ENCODE results near the gene RPS29. TPM values are rescaled to one million over a fixed set of nuclear protein-coding genes. Genes with fewer than 3 reads are reported as not detected.

RPS29 gene
- total and polyA plus RNA-seq, 2 of the 13 experiments (the other 11 are each of a cell fraction or from before 2014, with no cell fraction given) = 4,303 to 8,215 TPM

DNA sequence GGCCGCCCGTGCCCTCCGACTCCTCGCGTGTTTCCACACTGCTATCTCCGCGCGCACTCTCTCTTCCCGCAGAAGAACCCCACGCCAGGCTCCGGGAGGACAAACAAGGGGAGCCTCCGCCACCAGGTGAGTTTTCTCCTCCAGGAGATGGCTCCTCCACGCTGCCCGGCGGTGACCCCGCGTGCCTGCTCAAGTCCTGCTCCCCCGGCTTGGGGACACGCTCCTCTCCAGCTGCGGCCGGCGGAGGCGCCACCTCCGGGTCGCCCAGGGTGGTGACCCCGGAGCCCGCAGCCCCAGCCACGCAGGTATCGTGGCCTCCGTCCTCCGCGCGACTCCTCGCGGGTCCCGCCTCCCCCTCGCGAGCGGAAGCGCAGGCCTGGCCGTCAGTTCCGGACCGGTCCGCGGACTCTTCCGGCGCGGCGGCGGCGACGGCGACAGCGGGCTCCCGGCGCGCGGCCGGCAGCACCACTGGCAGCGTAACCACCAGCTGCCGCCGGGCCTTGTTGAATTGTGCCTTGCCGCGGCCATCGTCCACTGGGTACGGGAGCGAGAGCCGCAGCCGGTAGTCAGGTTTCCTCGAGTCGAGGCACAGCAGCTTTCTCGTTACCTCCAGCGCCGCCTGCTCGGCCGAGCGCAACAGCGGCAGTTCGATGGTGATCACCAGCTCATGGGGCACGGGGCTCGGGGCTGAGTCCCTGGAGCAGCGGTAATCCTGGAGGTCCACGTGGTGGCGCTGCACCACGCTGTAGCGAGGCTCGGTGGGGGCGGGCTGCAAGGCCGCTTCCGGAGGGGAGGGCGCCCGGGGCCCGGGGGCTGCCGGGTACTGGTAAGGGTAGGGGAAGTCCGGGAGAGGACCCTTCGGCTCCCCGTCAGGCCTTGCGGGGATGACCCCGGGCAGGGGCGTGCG is 47.7 kb upstream of the RPS29 start (continued):
- TF ChIP-seq KDM6A (CRISPR knock-in tag; IDR thresholded peaks at IDR 0.05; ENCODE audit: low read depth) = 0 out of 2 replicates have a peak, but pooled peaks have one; percentile 17
- peak; percentile 8 for TF ChIP-seq ZNF605 (CRISPR knock-in tag; IDR thresholded peaks at IDR 0.05)
- TF ChIP-seq KDM1A (CRISPR knock-in tag; IDR thresholded peaks at IDR 0.05) = no peak
- 0 out of 2 replicates have a peak, but pooled peaks have one; percentile 22 for TF ChIP-seq WIZ (CRISPR knock-in tag; IDR thresholded peaks at IDR 0.05)
- TF ChIP-seq, protein P1, sequence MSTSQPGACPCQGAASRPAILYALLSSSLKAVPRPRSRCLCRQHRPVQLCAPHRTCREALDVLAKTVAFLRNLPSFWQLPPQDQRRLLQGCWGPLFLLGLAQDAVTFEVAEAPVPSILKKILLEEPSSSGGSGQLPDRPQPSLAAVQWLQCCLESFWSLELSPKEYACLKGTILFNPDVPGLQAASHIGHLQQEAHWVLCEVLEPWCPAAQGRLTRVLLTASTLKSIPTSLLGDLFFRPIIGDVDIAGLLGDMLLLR (CRISPR knock-in tag; IDR thresholded peaks at IDR 0.05) = peak; percentile 87
- no peak for TF ChIP-seq RELA (CRISPR knock-in tag; IDR thresholded peaks at IDR 0.05)
- TF ChIP-seq ZFP1 (CRISPR knock-in tag; IDR thresholded peaks at IDR 0.05) = 0 out of 2 replicates have a peak, but pooled peaks have one; percentile 53
- TF ChIP-seq, protein P2, sequence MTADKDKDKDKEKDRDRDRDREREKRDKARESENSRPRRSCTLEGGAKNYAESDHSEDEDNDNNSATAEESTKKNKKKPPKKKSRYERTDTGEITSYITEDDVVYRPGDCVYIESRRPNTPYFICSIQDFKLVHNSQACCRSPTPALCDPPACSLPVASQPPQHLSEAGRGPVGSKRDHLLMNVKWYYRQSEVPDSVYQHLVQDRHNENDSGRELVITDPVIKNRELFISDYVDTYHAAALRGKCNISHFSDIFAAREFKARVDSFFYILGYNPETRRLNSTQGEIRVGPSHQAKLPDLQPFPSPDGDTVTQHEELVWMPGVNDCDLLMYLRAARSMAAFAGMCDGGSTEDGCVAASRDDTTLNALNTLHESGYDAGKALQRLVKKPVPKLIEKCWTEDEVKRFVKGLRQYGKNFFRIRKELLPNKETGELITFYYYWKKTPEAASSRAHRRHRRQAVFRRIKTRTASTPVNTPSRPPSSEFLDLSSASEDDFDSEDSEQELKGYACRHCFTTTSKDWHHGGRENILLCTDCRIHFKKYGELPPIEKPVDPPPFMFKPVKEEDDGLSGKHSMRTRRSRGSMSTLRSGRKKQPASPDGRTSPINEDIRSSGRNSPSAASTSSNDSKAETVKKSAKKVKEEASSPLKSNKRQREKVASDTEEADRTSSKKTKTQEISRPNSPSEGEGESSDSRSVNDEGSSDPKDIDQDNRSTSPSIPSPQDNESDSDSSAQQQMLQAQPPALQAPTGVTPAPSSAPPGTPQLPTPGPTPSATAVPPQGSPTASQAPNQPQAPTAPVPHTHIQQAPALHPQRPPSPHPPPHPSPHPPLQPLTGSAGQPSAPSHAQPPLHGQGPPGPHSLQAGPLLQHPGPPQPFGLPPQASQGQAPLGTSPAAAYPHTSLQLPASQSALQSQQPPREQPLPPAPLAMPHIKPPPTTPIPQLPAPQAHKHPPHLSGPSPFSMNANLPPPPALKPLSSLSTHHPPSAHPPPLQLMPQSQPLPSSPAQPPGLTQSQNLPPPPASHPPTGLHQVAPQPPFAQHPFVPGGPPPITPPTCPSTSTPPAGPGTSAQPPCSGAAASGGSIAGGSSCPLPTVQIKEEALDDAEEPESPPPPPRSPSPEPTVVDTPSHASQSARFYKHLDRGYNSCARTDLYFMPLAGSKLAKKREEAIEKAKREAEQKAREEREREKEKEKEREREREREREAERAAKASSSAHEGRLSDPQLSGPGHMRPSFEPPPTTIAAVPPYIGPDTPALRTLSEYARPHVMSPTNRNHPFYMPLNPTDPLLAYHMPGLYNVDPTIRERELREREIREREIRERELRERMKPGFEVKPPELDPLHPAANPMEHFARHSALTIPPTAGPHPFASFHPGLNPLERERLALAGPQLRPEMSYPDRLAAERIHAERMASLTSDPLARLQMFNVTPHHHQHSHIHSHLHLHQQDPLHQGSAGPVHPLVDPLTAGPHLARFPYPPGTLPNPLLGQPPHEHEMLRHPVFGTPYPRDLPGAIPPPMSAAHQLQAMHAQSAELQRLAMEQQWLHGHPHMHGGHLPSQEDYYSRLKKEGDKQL (CRISPR knock-in tag; IDR thresholded peaks at IDR 0.05; ENCODE audit: low read depth) = no peak
- TF ChIP-seq SALL1 (CRISPR knock-in tag; IDR thresholded peaks at IDR 0.05) = peak; percentile 77
- TF ChIP-seq KDM5A (IDR thresholded peaks at IDR 0.05; ENCODE audit: borderline replicate concordance, low read length) = peak; percentile 54; the same call in 1 of the 2 replicates
- TF ChIP-seq ZNF12 (CRISPR knock-in tag; IDR thresholded peaks at IDR 0.05) = peak; percentile 37; the same call in 1 of the 2 replicates
- TF ChIP-seq ZNF207 (IDR thresholded peaks at IDR 0.05; ENCODE audit: borderline replicate concordance) = no peak
- peak; percentile 86 for TF ChIP-seq ZNF441 (CRISPR knock-in tag; IDR thresholded peaks at IDR 0.05; ENCODE audit: borderline replicate concordance)
- TF ChIP-seq, protein P3, sequence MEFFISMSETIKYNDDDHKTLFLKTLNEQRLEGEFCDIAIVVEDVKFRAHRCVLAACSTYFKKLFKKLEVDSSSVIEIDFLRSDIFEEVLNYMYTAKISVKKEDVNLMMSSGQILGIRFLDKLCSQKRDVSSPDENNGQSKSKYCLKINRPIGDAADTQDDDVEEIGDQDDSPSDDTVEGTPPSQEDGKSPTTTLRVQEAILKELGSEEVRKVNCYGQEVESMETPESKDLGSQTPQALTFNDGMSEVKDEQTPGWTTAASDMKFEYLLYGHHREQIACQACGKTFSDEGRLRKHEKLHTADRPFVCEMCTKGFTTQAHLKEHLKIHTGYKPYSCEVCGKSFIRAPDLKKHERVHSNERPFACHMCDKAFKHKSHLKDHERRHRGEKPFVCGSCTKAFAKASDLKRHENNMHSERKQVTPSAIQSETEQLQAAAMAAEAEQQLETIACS (CRISPR knock-in tag; IDR thresholded peaks at IDR 0.05) = peak; percentile 69; the same call in 1 of the 2 replicates
- no peak for TF ChIP-seq ADNP (CRISPR knock-in tag; IDR thresholded peaks at IDR 0.05)
- TF ChIP-seq, protein P4, sequence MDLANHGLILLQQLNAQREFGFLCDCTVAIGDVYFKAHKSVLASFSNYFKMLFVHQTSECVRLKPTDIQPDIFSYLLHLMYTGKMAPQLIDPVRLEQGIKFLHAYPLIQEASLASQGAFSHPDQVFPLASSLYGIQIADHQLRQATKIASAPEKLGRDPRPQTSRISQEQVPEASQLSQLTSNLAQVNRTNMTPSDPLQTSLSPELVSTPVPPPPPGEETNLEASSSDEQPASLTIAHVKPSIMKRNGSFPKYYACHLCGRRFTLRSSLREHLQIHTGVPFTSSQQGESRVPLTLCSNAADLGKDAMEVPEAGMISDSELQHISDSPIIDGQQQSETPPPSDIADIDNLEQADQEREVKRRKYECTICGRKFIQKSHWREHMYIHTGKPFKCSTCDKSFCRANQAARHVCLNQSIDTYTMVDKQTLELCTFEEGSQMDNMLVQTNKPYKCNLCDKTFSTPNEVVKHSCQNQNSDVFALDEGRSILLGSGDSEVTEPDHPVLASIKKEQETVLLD (CRISPR knock-in tag; IDR thresholded peaks at IDR 0.05; ENCODE audit: low read depth) = peak; percentile 80; the same call in 1 of the 2 replicates
- TF ChIP-seq ZNF253 (CRISPR knock-in tag; IDR thresholded peaks at IDR 0.05; ENCODE audit: borderline replicate concordance) = peak; percentile 86; the same call in 1 of the 2 replicates
- no peak for TF ChIP-seq ELF4 (CRISPR knock-in tag; IDR thresholded peaks at IDR 0.05; ENCODE audit: borderline replicate concordance)
- no peak; the same call in 1 of the 2 replicates for TF ChIP-seq TOE1 (CRISPR knock-in tag; IDR thresholded peaks at IDR 0.05)
- no peak for TF ChIP-seq SMYD3 (CRISPR knock-in tag; IDR thresholded peaks at IDR 0.05)
- TF ChIP-seq GLI4 (CRISPR knock-in tag; IDR thresholded peaks at IDR 0.05; ENCODE audit: borderline replicate concordance) = 0 out of 2 replicates have a peak, but pooled peaks have one; percentile 25
